Mesenchymal stem cell (in vitro differentiated cells and primary cell): Measurements from ENCODE around the gene PALLD.

Experiments used
- DNase-seq: peaks from one replicate; pipeline ENCODE4 v3.0.0-alpha.2; 2013
- H2AFZ ChIP-seq: one replicate; pipeline ENCODE4 v1.6.1; 2013; ENCODE audit warnings: low read depth, mild to moderate bottlenecking, control low read depth, inconsistent platforms, low read length, moderate library complexity
- H2AK5ac ChIP-seq: 2 replicates; pipeline ENCODE4 v1.6.1; 2013; ENCODE audit warnings: low read length, moderate library complexity, mild to moderate bottlenecking, inconsistent platforms; ENCODE audit not compliant: severe bottlenecking
- H2BK120ac ChIP-seq: one replicate; pipeline ENCODE4 v1.6.1; 2013; ENCODE audit warnings: low read depth, mild to moderate bottlenecking, inconsistent platforms, low read length, moderate library complexity
- H2BK12ac ChIP-seq, 2 experiments: one replicate each; pipeline ENCODE4 v1.6.1; 2013; ENCODE audit warnings: inconsistent platforms in 2 of 2, low read length in 2 of 2, mild to moderate bottlenecking in 2 of 2, moderate library complexity in 2 of 2, control low read depth in 1 of 2
- H2BK15ac ChIP-seq: one replicate; pipeline ENCODE4 v1.6.1; 2013; ENCODE audit warnings: mild to moderate bottlenecking, low read depth, inconsistent platforms; ENCODE audit not compliant: poor library complexity, severe bottlenecking
- H2BK5ac ChIP-seq: 2 replicates; pipeline ENCODE4 v1.6.1; 2013; ENCODE audit warnings: low read depth, mild to moderate bottlenecking, low read length, control low read depth, inconsistent platforms; ENCODE audit not compliant: poor library complexity, severe bottlenecking
- H3K14ac ChIP-seq, 2 experiments: one replicate each; pipeline ENCODE4 v1.6.1; 2013; ENCODE audit warnings: inconsistent platforms in 2 of 2, low read length in 2 of 2, control low read depth in 1 of 2, mild to moderate bottlenecking in 1 of 2, moderate library complexity in 1 of 2
- H3K18ac ChIP-seq, 2 experiments: one replicate each; pipeline ENCODE4 v1.6.1; 2013; ENCODE audit warnings: inconsistent platforms in 2 of 2, low read length in 2 of 2, control low read depth in 1 of 2, low read depth in 1 of 2, mild to moderate bottlenecking in 1 of 2
- H3K23ac ChIP-seq, 2 experiments: one replicate each; pipeline ENCODE4 v1.6.1; 2013; ENCODE audit warnings: inconsistent platforms in 2 of 2, low read length in 2 of 2, mild to moderate bottlenecking in 2 of 2, moderate library complexity in 2 of 2, control low read depth in 1 of 2
- H3K27ac ChIP-seq: 2 replicates; pipeline ENCODE4 v1.5.1; 2013; ENCODE audit warnings: mild to moderate bottlenecking, moderate library complexity, low read length, control low read depth, inconsistent platforms; ENCODE audit not compliant: poor library complexity, severe bottlenecking
- H3K27me3 ChIP-seq, 2 experiments: 2 replicates each; pipeline versions ENCODE4 v1.6.1 to v1.7.0; 2013; ENCODE audit warnings: low read length in 2 of 2, mild to moderate bottlenecking in 2 of 2, moderate library complexity in 2 of 2, control low read depth in 1 of 2, inconsistent platforms in 1 of 2; ENCODE audit not compliant: control insufficient read depth in 1 of 2, insufficient read depth in 1 of 2
- H3K36me3 ChIP-seq, 2 experiments: 2 replicates each; pipeline versions ENCODE4 v1.6.1 to v1.7.0; 2013; ENCODE audit warnings: low read length in 2 of 2, control low read depth in 1 of 2, inconsistent platforms in 1 of 2, low read depth in 1 of 2, mild to moderate bottlenecking in 1 of 2; ENCODE audit not compliant: insufficient read depth in 2 of 2, control insufficient read depth in 1 of 2
- H3K4ac ChIP-seq, 2 experiments: one replicate each; pipeline ENCODE4 v1.6.1; 2013; ENCODE audit warnings: inconsistent platforms in 2 of 2, low read length in 2 of 2, mild to moderate bottlenecking in 2 of 2, moderate library complexity in 2 of 2, control low read depth in 1 of 2, low read depth in 1 of 2
- H3K4me1 ChIP-seq: 2 replicates; pipeline ENCODE4 v1.6.1; 2013; ENCODE audit warnings: low read depth, low read length, control low read depth; ENCODE audit not compliant: control insufficient read depth, insufficient read depth
- H3K4me2 ChIP-seq: 2 replicates; pipeline ENCODE4 v1.6.1; 2013; ENCODE audit warnings: low read length, mild to moderate bottlenecking, inconsistent platforms; ENCODE audit not compliant: poor library complexity, severe bottlenecking
- H3K4me3 ChIP-seq, 2 experiments: 2 replicates each; pipeline versions ENCODE4 v1.5.1 to v1.7.0; 2013; ENCODE audit warnings: low read length in 2 of 2, mild to moderate bottlenecking in 2 of 2, control low read depth in 1 of 2, low read depth in 1 of 2; ENCODE audit not compliant: insufficient read depth in 1 of 2
- H3K79me1 ChIP-seq: replicated peaks from 2 replicates; pipeline ENCODE4 v1.6.1; 2013; ENCODE audit warnings: mild to moderate bottlenecking, control low read depth, low read length, inconsistent platforms; ENCODE audit not compliant: poor library complexity, severe bottlenecking
- H3K9ac ChIP-seq: 2 replicates; pipeline ENCODE4 v1.7.0; 2013; ENCODE audit warnings: mild to moderate bottlenecking, low read length, moderate library complexity
- H3K9me3 ChIP-seq: 2 replicates; pipeline ENCODE4 v1.7.0; 2013; ENCODE audit warnings: mild to moderate bottlenecking, low read length; ENCODE audit not compliant: control insufficient read depth
- H4K8ac ChIP-seq: one replicate; pipeline ENCODE4 v1.6.1; 2013; ENCODE audit warnings: inconsistent platforms, mild to moderate bottlenecking, low read length, moderate library complexity
- H4K91ac ChIP-seq: one replicate; pipeline ENCODE4 v1.6.1; 2013; ENCODE audit warnings: mild to moderate bottlenecking, low read length, inconsistent platforms
- WGBS: methylation state at CpG from one replicate; pipeline ENCODE4 v1.1.7; 2013; ENCODE audit warnings: mixed read lengths; 5-methylcytosine and 5-hydroxymethylcytosine counted together

PALLD gene

DNA sequence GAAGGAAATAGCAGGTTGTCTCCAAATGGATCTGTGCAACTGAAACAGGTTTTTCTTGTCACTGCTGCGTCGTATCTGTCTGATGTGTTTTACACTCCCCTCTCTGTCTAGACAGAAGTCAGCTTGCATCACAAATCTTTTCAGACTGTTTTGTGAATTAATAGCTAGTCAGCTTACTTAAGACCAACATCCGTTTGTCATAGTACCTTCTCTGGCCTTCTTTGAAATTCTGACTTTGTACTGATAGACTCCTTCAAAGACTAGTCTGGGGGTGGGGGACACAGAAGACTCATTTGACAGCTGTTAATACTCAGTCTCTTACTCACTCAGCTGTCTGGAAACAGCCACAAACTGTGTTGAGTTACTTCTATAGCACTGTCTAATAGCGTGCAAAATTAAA lies 197.8 kb downstream of the PALLD start:
- Histone ChIP-seq H4K8ac (no peak overlapping the region), H2BK15ac (no peak overlapping the region), H3K23ac (no peak overlapping the region), H3K4me1 (peaks cover 2% of the 10 kb centered on the region), H3K4me3 (no peak overlapping the region), H3K4me2 (no peak overlapping the region), H3K9ac (no peak overlapping the region), H3K27me3 (no peaks in the 10 kb centered on the region), H3K14ac (no peak overlapping the region), H4K91ac (no peak overlapping the region), H3K36me3 (peaks cover 0 to 3% of the 10 kb centered on the region in 2 experiments), H3K79me1 (no peaks in the 10 kb centered on the region), H2BK12ac (no peak overlapping the region), H3K9me3 (no peaks in the 10 kb centered on the region), H3K27ac (peak overlapping the region; percentile 53), H2AFZ (no peak overlapping the region), H2BK120ac (no peak overlapping the region), H3K18ac (no peak overlapping the region), H2BK5ac (no peak overlapping the region), H2AK5ac (no peak overlapping the region), H3K4ac (no peak overlapping the region)
- WGBS, result 21% methylated on average over 3 of the region's 4 CpGs
- DNase-seq, result peak; percentile 85

DNA sequence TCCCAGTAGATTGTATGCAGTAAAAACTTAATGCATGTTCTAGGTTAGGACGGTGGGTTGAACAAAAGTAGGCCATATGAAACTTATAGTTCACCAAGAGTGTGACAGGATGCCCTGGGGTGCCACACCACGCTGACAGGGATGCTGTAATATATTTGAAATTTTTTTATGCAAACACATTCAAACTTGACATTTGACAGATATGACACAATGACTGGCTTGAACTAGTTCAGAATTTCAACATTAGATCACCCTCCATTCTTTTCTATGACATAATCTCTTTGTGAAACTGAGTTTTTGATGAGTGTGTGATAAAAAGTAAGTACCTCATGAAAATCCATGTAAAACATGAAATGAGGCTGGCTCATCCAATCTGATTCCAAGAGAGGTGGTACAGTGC lies 198.4 kb downstream of the PALLD start:
- no peak overlapping the region for H2BK12ac ChIP-seq

DNA sequence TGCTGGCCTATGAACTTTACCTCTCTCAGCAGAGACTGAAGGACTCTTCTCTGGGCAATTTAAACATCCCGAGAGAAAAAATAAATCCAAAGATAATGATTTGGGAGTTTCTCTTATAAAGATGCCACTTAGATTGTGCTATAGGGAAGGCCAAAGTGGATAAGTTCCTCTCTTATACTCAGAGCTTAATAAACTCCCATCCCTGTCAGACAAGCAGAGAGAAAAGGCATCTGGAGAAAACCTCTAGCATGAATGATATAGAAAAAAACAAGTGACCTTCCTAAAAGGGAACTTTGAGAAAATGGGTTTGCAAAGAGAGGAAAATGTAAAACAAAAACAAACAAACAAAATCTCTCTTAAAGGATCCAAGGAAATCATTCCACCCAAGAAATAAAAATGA lies 199.4 kb downstream of the PALLD start:
- H2BK5ac ChIP-seq, result no peak overlapping the region
- H3K27me3 ChIP-seq, result no peaks in the 10 kb centered on the region
- no peak overlapping the region for H3K4me2 ChIP-seq
- no peak overlapping the region for H3K4ac ChIP-seq
- no peak overlapping the region for H3K23ac ChIP-seq
- no peaks in the 10 kb centered on the region for H3K79me1 ChIP-seq
- H3K18ac ChIP-seq, result no peak overlapping the region
- no peak overlapping the region for H3K4me3 ChIP-seq
- WGBS, result no CpG with 5 or more reads among the region's 1 CpG
- no peak overlapping the region for H2BK120ac ChIP-seq
- no peak overlapping the region for H3K27ac ChIP-seq
- H3K14ac ChIP-seq, result no peak overlapping the region
- DNase-seq, result no peak
- H2AK5ac ChIP-seq, result no peak overlapping the region
- peaks cover 2% of the 10 kb centered on the region for H3K4me1 ChIP-seq
- H4K91ac ChIP-seq, result no peak overlapping the region
- no peak overlapping the region for H4K8ac ChIP-seq
- peak overlapping the region; percentile 47 for H3K9ac ChIP-seq
- no peak overlapping the region for H2BK12ac ChIP-seq
- H3K9me3 ChIP-seq, result no peaks in the 10 kb centered on the region
- H2BK15ac ChIP-seq, result no peak overlapping the region
- peaks cover 0 to 3% of the 10 kb centered on the region in 2 experiments for H3K36me3 ChIP-seq
- H2AFZ ChIP-seq, result no peak overlapping the region

More for the DNA sequence above, 198.4 kb downstream of the PALLD start:
- no peak overlapping the region for H3K4ac ChIP-seq
- H3K27ac ChIP-seq, result peak overlapping the region; percentile 53
- H3K9ac ChIP-seq, result no peak overlapping the region
- H2AK5ac ChIP-seq, result no peak overlapping the region
- H3K4me2 ChIP-seq, result no peak overlapping the region
- no peak for DNase-seq
- H3K4me1 ChIP-seq, result peaks cover 2% of the 10 kb centered on the region
- no peak overlapping the region for H2BK15ac ChIP-seq
- no peak overlapping the region for H2BK120ac ChIP-seq
- no peak overlapping the region for H3K4me3 ChIP-seq
- no peak overlapping the region for H3K18ac ChIP-seq
- H3K27me3 ChIP-seq, result no peaks in the 10 kb centered on the region
- H3K23ac ChIP-seq, result no peak overlapping the region
- no peak overlapping the region for H2AFZ ChIP-seq
- peaks cover 0 to 3% of the 10 kb centered on the region in 2 experiments for H3K36me3 ChIP-seq
- H4K91ac ChIP-seq, result no peak overlapping the region
- no peak overlapping the region for H3K14ac ChIP-seq
- 100% methylated on average over 1 of the region's 2 CpGs for WGBS
- H2BK5ac ChIP-seq, result no peak overlapping the region
- no peaks in the 10 kb centered on the region for H3K79me1 ChIP-seq
- H4K8ac ChIP-seq, result no peak overlapping the region
- H3K9me3 ChIP-seq, result no peaks in the 10 kb centered on the region

DNA sequence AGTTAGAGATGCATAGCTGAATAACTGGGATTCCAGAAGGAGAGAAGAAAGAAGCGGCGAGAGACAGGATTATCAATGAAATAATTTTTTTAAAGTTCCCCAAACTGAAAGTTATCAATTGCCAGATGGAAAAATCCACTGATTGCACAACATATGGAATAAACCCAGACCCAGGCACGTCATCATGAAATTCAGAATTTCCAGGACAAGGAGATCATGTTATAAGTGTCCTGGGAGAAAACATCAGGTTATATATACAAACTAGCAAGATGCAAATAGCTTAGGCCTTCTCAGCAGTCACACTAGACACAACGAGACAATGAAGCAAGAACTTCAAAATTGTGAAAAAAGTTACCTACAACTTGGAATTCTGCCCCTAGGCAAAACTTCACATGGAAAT lies 200.0 kb downstream of the PALLD start:
- Histone ChIP-seq H3K27me3 (no peaks in the 10 kb centered on the region), H3K4ac (no peak overlapping the region), H2BK5ac (no peak overlapping the region), H2BK15ac (no peak overlapping the region), H3K36me3 (peaks cover 0 to 3% of the 10 kb centered on the region in 2 experiments), H3K4me2 (no peak overlapping the region), H2AFZ (no peak overlapping the region), H3K9ac (peak overlapping the region; percentile 47), H3K4me1 (peaks cover 2% of the 10 kb centered on the region), H3K9me3 (no peaks in the 10 kb centered on the region), H3K79me1 (no peaks in the 10 kb centered on the region), H3K4me3 (peak overlapping the region in 1 of 2 experiments; percentile 32), H2BK120ac (no peak overlapping the region), H3K14ac (no peak overlapping the region), H3K23ac (no peak overlapping the region), H4K91ac (no peak overlapping the region), H2BK12ac (no peak overlapping the region), H2AK5ac (no peak overlapping the region), H3K27ac (no peak overlapping the region), H4K8ac (no peak overlapping the region), H3K18ac (no peak overlapping the region)
- WGBS, result 85% methylated on average over 1 of the region's 4 CpGs
- DNase-seq, result peak; percentile 43
